Prostate gland (tissue), 2 donors: ENCODE data around the gene CAMK1.

ENCODE experiments used
- POLR2A ChIP-seq: fragments of 450-650 bp; IDR thresholded peaks from one replicate; pipeline ENCODE4 v1.6.1; 2016; ENCODE audit warnings: antibody characterized with exemption, mild to moderate bottlenecking
- POLR2AphosphoS5 ChIP-seq: sonication (generic); formaldehyde crosslinking; IDR thresholded peaks from one replicate; pipeline ENCODE4 v1.6.1; 2017; ENCODE audit warnings: antibody characterized with exemption
- TF ChIP-seq, protein P1 (sequence below), 4 experiments: fragments of 200-600 bp in 2 of 4; fragments of 450-650 bp in 2 of 4; sonication (generic) in 2 of 4; IDR thresholded peaks; 1 replicate in 3 of 4; 2 replicates in 1 of 4; pipeline ENCODE4 v1.5.1; 2016 to 2019; ENCODE audit warnings: antibody characterized with exemption in 4 of 4, mild to moderate bottlenecking in 2 of 4, moderate library complexity in 2 of 4

DNA sequence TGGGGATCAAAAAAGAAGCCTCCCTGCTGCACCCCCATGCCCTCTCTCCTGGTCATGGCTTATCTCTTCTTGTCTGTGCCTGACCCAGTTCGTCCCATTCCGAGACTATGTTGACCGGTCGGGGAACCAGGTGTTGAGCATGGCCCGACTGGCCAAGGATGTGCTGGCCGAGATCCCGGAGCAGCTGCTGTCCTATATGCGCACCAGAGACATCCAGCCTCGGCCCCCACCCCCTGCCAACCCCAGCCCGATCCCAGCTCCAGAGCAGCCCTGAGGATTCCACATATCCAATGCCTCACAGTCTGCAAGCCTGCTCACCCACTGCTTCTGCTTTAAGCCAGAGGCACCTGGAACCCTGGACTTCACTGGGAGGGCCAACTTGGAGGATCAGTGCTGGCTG, 40.3 kb downstream of the CAMK1 start:
- TF ChIP-seq, protein P1, sequence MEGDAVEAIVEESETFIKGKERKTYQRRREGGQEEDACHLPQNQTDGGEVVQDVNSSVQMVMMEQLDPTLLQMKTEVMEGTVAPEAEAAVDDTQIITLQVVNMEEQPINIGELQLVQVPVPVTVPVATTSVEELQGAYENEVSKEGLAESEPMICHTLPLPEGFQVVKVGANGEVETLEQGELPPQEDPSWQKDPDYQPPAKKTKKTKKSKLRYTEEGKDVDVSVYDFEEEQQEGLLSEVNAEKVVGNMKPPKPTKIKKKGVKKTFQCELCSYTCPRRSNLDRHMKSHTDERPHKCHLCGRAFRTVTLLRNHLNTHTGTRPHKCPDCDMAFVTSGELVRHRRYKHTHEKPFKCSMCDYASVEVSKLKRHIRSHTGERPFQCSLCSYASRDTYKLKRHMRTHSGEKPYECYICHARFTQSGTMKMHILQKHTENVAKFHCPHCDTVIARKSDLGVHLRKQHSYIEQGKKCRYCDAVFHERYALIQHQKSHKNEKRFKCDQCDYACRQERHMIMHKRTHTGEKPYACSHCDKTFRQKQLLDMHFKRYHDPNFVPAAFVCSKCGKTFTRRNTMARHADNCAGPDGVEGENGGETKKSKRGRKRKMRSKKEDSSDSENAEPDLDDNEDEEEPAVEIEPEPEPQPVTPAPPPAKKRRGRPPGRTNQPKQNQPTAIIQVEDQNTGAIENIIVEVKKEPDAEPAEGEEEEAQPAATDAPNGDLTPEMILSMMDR (IDR thresholded peaks at IDR 0.05): no peak
- TF ChIP-seq POLR2A (no peak), POLR2AphosphoS5 (no peak)
